22Rv1 (cell line): Measurements from ENCODE around the gene DTX1.

Experiments
- ZFX ChIP-seq: fragments of 450-650 bp; IDR thresholded peaks from 2 replicates; pipeline ENCODE4 v1.6.1; 2017; ENCODE audit warnings: antibody characterized with exemption, borderline replicate concordance
- TF ChIP-seq, protein P1 (sequence below): fragments of 450-650 bp; IDR thresholded peaks from 2 replicates; pipeline ENCODE4 v1.5.1; 2017; ENCODE audit warnings: mild to moderate bottlenecking

DNA sequence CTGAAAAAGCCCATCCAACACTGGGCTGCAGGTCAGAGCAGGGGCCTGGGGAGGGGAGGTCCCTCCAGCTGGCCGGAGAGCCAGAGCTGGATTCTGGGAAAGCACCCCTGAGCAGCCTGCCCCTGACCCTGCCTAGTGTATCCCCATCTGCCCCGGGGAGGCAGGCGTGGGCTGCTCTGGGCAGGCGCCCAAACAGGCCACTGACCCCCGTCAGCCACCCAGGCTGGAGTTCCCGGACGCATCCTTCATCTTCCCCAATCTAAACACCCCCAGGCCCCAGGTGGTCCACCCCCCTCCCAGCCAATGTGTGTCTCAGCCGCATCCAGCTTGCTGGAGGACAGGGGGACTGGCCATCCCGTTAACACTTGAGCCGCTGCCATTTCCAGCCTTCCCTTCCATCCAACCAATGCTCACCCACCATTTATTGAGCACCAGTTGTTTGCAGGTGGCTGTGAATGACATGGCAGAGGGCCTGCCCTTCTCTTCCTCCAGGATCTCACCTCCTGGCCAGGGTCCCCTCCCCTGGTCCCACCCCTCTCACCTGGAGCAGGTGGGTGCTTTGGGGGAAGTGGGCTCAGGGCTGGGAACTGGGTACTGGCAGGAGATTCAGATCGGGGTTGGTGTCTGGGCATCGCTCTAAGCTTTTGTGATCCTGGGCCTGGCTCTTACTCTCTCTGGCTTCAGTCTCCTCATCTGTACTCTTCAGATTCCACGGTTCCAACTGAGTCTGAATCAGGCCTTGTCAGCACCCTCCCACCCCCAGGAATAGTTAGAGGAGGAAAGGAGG lies 743 bp upstream of the DTX1 start:
- TF ChIP-seq, protein P1, sequence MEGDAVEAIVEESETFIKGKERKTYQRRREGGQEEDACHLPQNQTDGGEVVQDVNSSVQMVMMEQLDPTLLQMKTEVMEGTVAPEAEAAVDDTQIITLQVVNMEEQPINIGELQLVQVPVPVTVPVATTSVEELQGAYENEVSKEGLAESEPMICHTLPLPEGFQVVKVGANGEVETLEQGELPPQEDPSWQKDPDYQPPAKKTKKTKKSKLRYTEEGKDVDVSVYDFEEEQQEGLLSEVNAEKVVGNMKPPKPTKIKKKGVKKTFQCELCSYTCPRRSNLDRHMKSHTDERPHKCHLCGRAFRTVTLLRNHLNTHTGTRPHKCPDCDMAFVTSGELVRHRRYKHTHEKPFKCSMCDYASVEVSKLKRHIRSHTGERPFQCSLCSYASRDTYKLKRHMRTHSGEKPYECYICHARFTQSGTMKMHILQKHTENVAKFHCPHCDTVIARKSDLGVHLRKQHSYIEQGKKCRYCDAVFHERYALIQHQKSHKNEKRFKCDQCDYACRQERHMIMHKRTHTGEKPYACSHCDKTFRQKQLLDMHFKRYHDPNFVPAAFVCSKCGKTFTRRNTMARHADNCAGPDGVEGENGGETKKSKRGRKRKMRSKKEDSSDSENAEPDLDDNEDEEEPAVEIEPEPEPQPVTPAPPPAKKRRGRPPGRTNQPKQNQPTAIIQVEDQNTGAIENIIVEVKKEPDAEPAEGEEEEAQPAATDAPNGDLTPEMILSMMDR: no peak
- no peak for TF ChIP-seq ZFX
